ENCODE data around the gene RARB.
A peak's percentile ranks its signal among the peaks of the same experiment; 100 is the strongest.

The RARB gene

GRCh38 chr3:25576146-25576545, 148.1 kb downstream of the RARB start:
- no peak for DNase-seq (ENCODE audit: low read depth, low spot score)
- in situ Hi-C loops (cut with HindIII; ENCODE audit: low sequenced_read_pairs) = no loop called here
- TF ChIP-seq CTCF (IDR thresholded peaks at IDR 0.05; ENCODE audit: low read depth, low read length) = no peak
- no peak overlapping the region for H3K4me3 ChIP-seq (ENCODE audit: low read depth, low read length)

GRCh38 chr3:25576831-25577454, 148.9 kb downstream of the RARB start:
- no peak overlapping the region for H3K4me3 ChIP-seq (ENCODE audit: low read depth, low read length)
- DNase-seq (ENCODE audit: low read depth, low spot score) = no peak
- in situ Hi-C loops (cut with HindIII; ENCODE audit: low sequenced_read_pairs) = no loop called here
- TF ChIP-seq CTCF (IDR thresholded peaks at IDR 0.05; ENCODE audit: low read depth, low read length) = no peak

- no peak for TF ChIP-seq CTCF (IDR thresholded peaks at IDR 0.05; ENCODE audit: low read depth, low read length)
- no peak for DNase-seq (ENCODE audit: low read depth, low spot score)
- in situ Hi-C loops (cut with HindIII; ENCODE audit: low sequenced_read_pairs) = no loop called here
- H3K4me3 ChIP-seq (ENCODE audit: low read depth, low read length) = no peak overlapping the region
Measured at GRCh38 chr3:25578059-25578458, 150.0 kb downstream of the RARB start.

- no peak for TF ChIP-seq CTCF (IDR thresholded peaks at IDR 0.05; ENCODE audit: low read depth, low read length)
- in situ Hi-C loops (cut with HindIII; ENCODE audit: low sequenced_read_pairs) = no loop called here
- H3K4me3 ChIP-seq (ENCODE audit: low read depth, low read length) = no peak overlapping the region
- DNase-seq (ENCODE audit: low read depth, low spot score) = no peak
Measured at GRCh38 chr3:25580534-25580933, 152.5 kb downstream of the RARB start.

- no peak for TF ChIP-seq CTCF (IDR thresholded peaks at IDR 0.05; ENCODE audit: low read depth, low read length)
- no peak for DNase-seq (ENCODE audit: low read depth, low spot score)
- no peak overlapping the region for H3K4me3 ChIP-seq (ENCODE audit: low read depth, low read length)
- in situ Hi-C loops (cut with HindIII; ENCODE audit: low sequenced_read_pairs) = no loop called here
Measured at GRCh38 chr3:25581335-25581734, 153.3 kb downstream of the RARB start.

GRCh38 chr3:25581823-25582222, 153.8 kb downstream of the RARB start:
- TF ChIP-seq CTCF (IDR thresholded peaks at IDR 0.05; ENCODE audit: low read depth, low read length) = no peak
- no peak for DNase-seq (ENCODE audit: low read depth, low spot score)
- in situ Hi-C loops (cut with HindIII; ENCODE audit: low sequenced_read_pairs) = no loop called here
- no peak overlapping the region for H3K4me3 ChIP-seq (ENCODE audit: low read depth, low read length)

- no peak for TF ChIP-seq CTCF (IDR thresholded peaks at IDR 0.05; ENCODE audit: low read depth, low read length)
- peak; percentile 86 for DNase-seq (ENCODE audit: low read depth, low spot score)
- in situ Hi-C loops (cut with HindIII; ENCODE audit: low sequenced_read_pairs) = no loop called here
- no peak overlapping the region for H3K4me3 ChIP-seq (ENCODE audit: low read depth, low read length)
Measured at GRCh38 chr3:25582242-25582641, 154.2 kb downstream of the RARB start.
